ENCODE measurements around the gene TRAK2.

TRAK2 gene, protein sequence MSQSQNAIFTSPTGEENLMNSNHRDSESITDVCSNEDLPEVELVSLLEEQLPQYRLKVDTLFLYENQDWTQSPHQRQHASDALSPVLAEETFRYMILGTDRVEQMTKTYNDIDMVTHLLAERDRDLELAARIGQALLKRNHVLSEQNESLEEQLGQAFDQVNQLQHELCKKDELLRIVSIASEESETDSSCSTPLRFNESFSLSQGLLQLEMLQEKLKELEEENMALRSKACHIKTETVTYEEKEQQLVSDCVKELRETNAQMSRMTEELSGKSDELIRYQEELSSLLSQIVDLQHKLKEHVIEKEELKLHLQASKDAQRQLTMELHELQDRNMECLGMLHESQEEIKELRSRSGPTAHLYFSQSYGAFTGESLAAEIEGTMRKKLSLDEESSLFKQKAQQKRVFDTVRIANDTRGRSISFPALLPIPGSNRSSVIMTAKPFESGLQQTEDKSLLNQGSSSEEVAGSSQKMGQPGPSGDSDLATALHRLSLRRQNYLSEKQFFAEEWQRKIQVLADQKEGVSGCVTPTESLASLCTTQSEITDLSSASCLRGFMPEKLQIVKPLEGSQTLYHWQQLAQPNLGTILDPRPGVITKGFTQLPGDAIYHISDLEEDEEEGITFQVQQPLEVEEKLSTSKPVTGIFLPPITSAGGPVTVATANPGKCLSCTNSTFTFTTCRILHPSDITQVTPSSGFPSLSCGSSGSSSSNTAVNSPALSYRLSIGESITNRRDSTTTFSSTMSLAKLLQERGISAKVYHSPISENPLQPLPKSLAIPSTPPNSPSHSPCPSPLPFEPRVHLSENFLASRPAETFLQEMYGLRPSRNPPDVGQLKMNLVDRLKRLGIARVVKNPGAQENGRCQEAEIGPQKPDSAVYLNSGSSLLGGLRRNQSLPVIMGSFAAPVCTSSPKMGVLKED

DNA sequence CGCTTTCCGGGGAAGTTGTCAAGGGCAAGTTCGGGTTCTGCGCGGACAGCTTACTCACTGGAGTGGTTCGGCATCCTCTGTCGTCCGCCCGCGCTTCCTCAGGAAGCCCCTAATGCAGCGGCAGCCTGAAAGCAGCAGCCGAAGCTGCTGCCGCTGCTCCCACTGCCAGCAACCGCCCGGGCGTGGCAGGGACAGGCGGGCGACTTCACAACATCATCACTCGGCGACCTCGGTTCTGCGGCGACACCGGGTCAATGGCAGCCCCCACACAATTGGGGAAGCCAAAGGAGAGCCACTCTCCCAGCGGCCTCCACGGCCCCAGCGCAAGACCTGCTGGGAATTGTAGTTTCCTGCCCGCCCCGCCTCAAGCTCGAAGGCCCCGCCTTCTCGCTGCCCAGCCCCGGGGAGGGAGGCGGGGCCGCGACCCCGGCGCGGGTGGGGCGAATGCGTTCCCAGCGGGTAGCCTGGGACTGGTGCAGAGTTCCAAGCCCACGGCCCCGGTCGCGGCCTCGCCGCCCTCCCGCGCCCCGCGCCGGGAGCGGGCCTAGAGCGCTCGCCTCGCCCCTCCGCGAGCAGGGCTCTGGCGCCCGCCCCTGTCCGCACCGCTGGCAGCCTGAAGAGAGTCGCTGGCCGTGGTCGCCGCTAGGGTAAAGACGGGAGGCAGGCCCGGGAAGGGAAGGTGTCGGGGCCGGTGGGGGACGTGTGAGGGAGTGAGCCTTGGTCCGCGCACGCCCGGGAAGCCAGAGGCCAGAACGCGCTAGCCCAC lies at the start of gene TRAK2, which contains the start of gene STRADB:
TSS of gene TRAK2 (minus strand) at position 167 of the 766 bp plus-strand sequence. CDS start 30,951 bp downstream, outside the sequence.
TSS of gene STRADB (plus strand) at position 449 of the 766 bp plus-strand sequence. CDS start 3,101 bp downstream, outside the sequence.
- DNase-seq (ENCODE audit: low read depth, low spot score) = peak; percentile 98

DNA sequence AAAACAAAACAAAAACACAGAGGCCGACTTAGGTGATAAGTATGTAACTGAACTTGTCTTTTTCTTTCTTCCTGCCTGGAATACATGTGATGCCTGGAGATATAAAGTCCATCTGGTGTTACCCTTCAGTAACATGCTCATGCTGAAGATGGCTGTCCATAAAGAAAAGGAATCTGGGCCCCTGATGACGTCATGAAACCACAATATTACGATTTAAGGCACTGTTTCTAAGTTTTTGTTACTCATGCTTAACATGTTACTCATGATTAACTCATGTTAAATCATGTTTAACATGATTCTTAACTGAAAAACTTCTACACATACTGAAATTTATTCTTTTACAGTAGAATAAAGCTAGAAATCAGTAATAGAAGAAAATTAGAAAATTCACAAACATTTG lies 49.3 kb upstream of the TRAK2 start:
- DNase-seq (ENCODE audit: low read depth, low spot score) = no peak

DNA sequence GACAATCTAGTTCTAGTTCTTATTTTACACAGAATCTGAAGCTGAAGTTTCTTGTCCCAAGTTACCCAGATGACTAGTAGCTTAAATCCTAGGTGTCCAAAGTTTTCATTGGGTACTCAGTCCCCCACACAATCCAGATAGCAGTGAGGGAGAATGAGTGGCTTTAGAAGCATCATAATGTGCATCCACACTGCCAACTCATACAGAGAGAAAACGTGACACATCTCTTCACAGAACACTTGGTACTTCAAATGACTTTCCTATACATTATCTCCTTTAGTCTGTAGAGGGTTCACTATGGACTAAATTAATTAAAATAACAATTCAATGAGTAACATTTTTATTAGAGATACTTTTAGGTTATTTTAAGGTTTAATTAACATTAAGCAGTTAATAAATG lies 45.5 kb upstream of the TRAK2 start:
- no peak for DNase-seq (ENCODE audit: low read depth, low spot score)

DNA sequence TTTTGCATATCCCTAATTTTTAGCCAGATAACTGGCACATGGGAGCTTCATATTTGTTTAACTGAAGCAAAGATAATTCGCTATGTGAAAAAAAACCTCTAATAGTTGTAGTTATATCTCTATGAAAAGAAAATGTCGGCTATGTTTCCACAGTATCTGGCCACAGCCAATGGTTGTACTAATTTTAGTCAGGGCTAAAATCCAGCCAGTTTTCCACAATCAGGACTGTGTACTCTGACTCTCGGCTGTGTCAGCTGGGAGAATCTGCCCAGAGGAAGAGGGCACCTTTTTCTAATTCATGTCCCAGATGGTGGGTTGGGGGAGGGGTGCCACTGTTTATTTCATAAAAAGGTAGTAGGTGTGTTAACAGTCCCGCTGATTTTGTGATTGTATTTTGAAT lies 39.0 kb upstream of the TRAK2 start:
- DNase-seq (ENCODE audit: low read depth, low spot score) = no peak

DNA sequence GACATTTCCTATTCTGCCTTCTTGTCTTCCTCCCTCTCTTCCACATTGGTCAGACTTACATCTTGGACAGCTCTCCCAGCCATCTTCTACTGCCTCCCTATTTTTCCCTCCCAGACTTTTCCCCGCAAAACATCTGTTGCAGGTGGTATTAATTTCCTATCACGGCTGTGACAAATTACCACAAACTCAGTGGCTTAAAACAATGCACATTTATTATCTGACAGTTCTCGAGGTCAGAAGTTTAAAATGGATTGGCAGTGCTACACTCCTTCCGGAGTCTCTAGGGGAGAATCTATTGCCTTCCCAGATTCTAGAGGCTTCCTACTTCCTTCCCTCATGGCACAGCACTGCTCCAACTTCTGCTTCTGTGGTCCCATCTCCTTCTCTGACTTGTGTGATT lies 33.5 kb upstream of the TRAK2 start:
- DNase-seq (ENCODE audit: low read depth, low spot score) = no peak

DNA sequence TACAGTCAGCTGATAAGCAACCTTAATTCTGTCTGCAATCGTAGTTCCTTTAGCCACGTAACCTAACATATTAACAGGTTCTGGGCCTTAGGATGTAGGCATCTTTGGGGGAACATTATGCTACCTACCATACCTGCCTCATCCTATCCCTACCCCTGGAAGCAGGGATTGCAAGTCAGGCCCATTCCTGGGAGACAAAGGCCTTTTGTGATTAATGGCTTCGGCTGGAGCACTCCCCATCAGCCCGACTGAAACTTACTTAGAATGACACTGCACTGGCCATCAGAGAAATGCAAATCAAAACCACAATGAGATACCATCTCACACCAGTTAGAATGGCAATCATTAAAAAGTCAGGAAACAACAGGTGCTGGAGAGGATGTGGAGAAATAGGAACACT lies 32.5 kb upstream of the TRAK2 start:
- DNase-seq (ENCODE audit: low read depth, low spot score) = peak; percentile 44

DNA sequence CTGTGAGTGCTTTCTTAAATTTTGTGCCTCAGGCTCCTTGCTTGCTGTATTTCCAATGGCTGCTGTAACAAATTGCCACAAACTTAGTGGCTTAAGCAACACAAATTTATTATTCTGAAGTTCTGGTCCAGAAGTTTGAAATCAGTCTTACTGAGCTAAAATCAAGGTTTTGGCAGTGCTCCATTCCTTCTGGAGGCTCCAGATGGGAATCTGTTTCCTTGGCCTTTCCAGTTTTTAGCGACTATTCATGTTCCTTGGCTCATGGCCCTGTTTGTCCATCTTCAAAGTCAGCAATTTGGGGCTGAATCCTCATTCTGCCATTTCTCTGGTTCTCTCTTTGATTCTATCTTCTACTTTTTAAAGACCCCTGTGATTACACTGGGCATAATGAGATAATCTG lies 32.1 kb upstream of the TRAK2 start:
- DNase-seq (ENCODE audit: low read depth, low spot score) = no peak

DNA sequence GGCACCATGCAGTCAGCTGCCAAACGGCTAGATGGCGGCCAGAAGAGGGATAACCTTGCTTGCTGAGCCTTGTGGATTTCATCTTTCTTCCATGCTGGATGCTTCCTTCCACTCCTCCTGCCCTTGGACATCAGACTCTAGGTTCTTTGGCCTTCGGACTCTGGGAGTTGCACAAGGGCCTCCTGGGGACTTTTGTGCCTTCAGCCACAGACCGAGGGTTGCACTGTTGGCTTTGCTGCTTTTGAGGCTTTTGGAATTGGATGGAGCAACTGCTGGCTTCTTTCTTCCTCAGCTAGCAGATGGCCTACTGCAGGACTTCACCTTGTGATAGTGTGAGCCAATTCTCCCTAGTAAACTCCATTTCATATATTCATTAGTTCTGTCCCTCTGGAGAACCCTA lies 31.3 kb upstream of the TRAK2 start:
- no peak for DNase-seq (ENCODE audit: low read depth, low spot score)

DNA sequence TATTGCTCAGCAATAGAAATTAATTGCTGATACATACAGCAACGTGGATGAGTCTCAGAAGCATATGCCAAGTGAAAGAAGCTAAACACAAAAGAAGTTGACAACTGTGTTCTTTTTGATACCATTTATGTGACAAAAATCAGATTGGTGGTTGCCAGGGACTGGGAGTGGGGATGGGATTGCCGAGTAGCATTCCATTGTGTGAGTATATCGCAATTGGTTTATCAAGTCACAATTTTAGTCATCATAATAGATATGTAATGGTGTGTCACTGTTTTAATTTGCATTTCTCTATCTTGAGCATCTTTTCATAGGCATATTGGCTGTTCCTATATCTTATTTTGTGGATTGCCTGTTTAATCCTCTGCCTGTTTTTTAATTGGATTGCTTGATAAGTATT lies 21.2 kb upstream of the TRAK2 start:
- DNase-seq (ENCODE audit: low read depth, low spot score) = no peak

DNA sequence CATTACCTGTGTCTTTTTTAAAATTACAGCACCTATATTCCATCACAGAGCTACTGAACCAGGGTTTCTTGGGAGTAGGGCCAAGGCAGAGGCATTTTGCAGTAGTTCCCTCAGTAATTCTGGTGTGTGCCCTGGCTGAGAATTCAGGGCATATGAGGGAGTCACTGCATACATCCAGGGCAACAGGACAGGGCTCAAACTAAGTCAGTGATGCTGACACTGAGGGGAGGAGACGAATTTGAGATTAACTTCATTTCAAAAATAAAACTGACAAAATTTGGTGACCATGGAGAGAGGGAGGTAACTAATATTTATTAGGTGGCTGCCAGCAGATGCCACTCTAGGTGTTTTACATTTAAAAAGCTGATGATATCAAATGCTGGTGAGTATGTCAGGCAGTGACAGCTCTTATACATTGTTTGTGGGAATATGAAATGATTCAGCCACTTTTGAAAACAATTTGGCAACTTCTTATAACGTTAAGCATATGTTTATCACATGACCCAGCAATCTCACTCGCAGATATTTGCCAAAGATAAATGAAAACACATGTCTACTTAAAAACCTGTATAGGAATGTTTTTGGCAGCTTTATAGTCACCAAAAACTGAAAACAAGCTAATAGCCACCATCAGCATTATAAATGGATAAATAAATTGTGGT lies 20.6 kb upstream of the TRAK2 start:
- no peak for DNase-seq (ENCODE audit: low read depth, low spot score)

DNA sequence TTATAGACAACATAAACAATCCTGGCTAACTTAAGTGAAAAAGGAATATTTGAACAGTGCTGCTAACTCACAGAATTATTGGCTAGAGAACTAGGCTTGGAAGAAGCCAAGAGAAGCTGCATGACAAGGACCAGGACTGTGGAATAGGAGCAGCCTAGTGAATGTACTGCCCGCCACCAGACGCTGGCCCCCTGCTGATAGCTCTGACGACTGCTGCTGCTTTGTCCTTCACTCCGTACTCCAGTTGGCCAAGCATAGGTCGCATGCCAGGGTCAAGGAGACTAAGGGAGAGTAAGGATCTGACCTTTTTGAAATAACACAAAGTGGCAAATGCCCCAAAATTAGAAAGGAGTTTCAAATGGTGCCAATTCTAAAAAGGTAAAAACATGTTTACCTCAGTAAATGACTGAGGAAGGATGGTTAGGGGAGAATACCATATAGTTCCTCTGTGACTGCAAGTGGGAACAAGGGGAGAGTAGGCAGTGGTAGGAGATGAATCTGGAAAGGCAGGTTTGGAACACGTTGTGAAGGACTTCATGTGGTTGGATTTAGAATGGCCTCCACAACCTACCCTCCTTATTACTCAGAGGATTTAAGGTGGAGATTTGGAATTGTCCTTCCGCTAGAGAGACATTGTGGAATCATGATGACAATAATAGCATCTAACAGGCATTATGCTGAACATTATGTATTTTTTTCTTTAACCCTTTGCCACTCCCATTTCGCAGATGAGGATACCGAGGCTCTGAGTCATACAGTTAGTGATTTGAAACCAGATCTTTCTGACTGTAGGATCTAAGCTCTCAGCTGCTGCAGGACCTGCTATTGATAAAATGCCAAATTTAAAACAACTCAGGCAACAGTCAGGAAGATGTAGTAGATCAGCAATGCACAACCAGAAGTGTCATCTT lies 19.8 kb upstream of the TRAK2 start:
- DNase-seq (ENCODE audit: low read depth, low spot score) = peak; percentile 73

DNA sequence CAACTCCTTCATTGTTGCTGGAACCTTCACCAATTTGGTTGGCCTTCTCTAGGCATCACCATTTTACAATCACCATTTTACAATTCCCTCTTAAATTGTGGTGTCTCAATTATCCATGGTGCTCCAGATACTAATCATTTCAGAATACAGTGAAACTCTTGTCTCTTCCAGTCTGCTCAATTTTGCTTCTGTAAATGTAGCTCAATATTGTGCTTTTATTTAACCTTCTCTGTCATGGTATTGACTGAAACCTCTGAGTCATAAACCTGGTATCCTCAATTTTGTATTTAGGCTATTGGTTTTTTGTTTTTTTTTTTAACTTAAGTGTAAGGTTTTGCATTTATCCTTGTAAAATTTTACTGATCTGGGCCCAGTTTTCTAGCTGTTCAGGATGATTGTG lies 16.4 kb upstream of the TRAK2 start:
- DNase-seq (ENCODE audit: low read depth, low spot score) = no peak

DNA sequence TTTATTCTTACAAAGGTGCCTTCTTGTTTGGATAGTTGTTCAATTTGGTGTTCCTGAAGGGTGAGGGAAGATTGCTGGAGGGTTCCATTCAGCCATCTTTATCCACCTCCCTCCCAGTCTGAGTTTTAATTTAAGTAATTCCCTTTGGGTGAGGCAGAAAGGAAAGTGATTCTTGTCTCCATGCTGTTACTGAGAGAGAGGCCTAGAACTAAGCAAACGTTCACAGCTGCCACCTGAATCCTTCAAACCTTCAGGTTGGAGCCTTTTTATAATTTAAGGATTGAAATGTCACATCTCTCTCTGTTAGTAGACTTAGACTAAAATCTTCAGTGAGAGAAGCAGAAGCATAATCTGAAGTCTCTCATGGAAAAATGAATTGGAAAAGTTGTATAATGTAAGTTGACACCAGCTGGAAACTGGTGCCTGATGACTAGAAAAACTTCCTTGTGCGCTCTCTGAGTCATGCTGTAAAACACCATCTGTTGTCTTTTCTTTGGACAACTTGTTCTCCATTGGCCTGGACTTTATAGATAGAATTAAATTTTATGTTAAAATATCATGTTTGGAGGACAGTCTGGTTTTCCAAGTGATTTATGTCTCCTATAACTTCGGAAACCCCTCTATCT lies 14.9 kb upstream of the TRAK2 start:
- no peak for DNase-seq (ENCODE audit: low read depth, low spot score)

DNA sequence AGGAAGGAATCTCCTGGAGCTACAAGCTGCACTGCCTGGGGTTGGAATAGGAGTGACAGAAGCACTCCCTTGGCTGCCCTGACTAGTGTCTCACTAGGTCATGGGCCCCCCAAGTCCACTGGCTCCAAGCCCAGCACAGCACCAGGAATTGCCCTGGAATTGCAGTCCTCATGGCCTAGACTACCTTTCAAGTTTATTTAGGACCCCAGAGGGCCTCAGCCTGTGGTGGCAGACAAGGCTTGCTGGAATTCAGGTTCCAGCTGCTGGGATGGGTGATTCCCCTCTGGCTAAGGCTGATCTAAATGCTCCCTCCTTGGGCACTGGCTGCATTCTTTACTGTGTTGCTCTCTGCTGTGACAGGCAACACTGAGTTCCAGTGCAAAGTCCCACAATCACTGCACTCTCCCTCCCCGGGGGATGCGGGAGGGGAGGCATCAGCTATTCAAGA lies 14.3 kb upstream of the TRAK2 start:
- DNase-seq (ENCODE audit: low read depth, low spot score) = peak; percentile 63

DNA sequence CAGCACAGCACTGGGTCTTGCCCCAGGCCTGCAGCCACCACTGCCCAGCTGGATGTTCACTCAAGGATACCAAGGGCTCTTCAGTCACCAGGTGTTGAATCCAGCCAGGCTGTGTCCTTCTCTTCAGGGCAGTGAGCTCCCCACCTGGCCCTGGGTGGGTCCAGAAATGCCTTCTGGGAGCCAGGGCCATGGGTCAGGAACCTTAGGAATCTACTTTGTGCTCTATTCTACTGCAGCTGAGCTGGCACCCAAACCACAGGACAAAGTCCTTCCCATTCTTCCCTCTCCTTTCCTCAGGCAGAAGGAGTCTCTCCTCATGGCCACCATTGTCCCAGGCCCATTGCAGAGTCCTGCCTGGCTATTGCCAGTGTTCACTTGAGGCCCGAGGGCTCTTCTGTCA lies 13.3 kb upstream of the TRAK2 start:
- DNase-seq (ENCODE audit: low read depth, low spot score) = no peak

DNA sequence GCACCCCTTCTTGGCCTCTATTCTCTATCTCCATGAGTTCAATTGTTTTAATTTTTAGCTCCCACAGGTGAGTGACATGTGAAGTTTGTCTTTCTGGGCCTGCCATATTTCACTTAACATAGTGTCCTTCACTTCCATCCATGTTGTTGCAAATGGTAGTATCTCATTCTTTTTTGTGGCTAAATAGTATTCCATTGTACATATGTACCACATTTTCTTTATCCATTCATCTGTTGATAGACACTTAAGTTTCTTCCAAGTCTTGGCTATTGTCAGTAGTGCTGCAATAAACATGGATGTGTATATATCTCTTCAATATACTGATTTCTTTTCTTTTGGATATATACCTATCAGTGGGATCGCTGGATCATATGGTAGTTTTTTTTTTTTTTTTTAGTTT lies 9.3 kb upstream of the TRAK2 start:
- DNase-seq (ENCODE audit: low read depth, low spot score) = no peak

DNA sequence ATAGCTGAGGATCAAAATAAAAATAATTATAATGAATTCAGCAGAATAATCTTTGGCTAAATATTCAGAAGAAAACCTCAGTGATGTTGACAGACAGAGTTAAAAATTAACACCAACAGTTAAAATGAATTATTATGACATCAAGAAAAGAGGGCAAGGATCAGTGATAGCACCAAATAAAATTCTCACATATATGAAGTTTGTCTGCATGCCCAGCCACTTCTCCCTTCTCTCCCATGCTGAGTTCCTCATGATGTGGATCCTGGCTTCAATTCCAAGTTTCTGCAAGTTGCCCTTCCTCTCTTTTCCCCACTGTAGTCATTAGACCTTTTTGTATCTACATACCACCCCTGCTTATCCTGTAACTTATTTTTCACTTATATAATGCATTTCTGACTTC lies 7.1 kb upstream of the TRAK2 start:
- no peak for DNase-seq (ENCODE audit: low read depth, low spot score)

DNA sequence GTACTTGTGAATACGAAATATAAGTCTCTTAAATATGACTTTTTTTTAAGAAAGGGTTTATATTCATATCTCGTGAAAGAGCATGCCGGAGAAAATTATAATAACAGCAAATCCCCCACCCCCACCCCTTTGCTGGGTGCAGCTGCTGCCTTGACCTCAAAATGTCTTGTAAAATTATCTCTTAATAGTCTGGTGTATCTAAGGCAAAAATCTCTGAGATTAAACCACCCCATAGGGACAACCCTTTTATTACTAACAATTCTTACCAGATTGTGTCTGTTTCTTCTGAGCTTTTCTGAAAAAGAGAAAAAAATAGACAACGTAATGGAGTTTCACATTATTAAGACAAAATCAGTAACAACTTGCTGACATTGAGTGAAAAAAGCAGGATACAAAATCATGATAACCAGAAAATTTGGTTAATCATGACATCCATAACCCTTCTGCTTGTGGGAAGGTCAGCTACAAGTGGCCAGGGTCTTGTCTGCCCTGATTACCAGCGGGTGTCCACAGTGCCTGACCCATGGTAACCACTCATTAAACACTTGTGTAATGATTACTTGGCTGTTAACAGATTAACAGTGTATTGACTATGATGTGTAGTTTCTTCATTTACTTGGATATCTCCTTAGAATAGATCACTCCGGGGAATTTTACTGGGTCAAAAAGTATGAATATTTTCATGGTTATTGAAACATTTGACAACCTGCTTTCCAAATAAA lies 1.8 kb upstream of the TRAK2 start:
- DNase-seq (ENCODE audit: low read depth, low spot score) = no peak
